ENCODE data around the gene NPAS3.

The NPAS3 gene

DNA sequence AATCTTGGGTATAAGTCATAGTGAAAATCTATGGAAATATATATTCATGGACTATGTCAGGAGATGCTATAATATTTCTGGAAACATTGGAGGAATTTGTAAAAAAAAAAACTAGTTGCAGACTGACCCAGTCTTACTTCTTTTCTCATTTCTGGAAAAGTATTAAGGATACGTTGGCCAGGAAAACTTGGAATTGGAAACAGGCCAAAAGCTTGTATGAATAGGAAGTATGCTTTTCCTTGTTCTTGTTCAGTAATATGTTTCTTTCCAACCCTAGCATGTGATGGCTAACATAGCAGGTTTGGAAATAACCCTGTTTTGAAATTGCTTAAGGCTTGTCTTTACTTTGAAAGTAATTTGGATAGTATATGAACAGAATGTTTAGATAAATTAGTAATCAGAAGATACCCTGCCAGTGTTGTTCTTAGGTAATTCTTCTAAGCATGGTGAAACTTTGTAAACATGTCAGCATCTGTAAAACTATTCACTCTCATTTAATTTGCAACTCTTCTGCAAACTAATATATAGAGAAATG, 316.2 kb downstream of the NPAS3 start:
- DNase-seq (ENCODE audit: low read depth in 2 of 2) = no peak

DNA sequence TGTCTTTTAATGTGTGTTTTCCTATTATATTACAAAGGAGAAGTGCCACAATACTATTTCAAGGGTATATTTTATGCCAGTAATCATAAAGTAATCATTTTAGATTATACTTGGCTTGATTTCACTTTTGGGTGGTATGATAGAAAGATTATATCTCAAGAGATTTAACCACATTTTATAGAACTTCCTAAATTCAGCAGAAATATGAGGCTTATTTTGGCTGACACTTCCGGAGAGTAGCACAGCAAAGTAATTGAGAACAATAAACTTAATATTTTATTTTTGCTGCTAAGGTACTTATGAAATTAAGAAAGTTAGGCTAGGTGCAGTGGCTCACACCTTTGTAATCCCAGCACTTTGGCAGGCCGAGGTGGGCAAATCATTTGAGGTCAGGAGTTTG, 319.1 kb downstream of the NPAS3 start:
- DNase-seq (ENCODE audit: low read depth in 2 of 2) = no peak

DNA sequence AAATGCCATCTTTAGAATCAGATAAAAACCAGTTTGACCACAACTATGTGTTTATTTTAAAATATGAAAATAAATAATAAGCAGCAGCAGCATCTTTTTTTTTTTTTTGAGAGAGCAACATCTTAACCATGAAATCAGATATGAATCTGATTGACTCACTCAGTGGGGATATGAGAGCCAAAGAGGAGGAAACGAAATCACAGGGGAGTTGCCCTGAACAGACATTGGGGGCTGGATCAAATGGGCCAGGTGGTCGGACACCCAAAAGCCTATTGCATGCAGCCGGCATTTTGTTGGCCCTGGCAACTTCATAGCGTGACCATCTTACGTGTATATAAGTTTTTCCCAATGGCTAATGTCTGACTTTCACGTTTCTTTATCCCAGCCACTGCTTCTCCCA, 321.1 kb downstream of the NPAS3 start:
- DNase-seq (ENCODE audit: low read depth in 2 of 2) = no peak

DNA sequence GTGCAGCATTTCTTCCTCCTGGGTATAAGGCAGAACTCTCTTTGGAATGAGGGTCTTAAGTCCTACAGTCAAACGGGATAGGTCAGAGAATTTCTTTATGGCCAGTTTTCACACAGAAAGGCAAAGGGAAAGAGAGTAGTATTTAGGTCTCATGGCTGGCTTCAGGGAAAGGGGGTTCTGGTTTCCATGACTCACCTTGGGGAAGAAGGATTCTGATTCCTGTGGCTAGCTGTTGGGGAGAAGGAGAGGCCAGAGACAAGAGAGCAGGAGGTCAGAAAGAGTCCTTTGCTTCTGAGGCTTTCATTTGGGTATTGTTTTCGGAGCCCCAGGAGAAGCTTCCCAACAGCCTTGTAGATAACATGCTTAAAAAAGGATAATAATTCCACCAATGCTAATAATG, 332.5 kb downstream of the NPAS3 start:
- no peak for DNase-seq (ENCODE audit: low read depth in 2 of 2)

DNA sequence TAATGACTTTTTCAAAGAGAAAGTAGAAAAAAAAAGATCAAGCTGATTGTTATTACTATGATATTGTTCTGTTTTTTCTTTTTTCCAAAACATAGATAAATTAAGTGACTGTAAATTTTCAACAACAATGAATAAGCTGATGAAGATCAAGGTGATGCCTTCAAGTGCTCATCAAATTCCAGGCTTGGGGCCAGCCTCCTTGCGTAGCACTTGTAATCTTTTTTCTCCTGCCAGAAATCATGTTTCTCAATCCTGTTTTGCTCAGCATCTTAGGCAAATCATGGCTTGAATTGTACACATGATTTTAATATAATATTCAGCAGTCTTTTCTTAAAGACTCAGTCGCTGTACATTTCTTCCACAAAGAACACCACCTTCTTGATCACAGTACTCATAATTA, 333.2 kb downstream of the NPAS3 start:
- no peak for DNase-seq (ENCODE audit: low read depth in 2 of 2)

DNA sequence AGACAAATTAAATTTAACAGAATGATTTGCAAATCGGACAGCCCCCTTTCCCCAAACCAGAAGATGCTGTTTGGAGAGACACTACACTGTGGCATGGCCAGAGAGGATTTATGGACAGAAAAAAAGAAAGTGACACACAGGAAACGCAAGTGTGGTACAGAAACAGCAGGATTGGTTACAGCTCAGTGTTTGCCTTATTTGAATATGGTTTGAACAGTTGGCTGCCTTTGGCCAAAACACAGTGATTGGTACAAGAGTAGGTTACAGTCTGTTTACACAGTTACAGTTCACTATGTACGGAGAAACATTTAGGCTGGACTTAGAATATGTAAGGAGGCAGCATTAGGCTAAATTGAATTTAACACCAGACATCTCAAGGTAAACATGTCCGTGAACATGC, 335.3 kb downstream of the NPAS3 start:
- DNase-seq (ENCODE audit: low read depth in 2 of 2) = no peak

DNA sequence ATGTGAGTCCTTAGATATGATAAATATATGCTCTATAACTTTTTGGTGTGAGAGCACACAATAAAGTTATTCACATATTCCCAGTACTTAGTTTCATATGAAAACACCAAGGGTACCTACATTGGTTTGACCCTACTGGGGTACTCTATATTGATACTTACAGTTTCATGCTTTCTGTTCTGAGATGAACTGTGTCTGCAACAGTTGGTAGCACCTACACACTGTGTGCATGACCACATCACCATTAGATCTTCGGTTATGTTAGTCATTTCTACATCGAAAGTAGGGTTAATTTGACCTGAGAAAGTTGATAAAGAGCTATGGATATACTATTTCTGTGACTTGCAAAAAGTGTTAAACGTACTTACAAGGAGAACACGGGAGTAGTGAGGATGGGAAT, 337.2 kb downstream of the NPAS3 start:
- no peak for DNase-seq (ENCODE audit: low read depth in 2 of 2)

DNA sequence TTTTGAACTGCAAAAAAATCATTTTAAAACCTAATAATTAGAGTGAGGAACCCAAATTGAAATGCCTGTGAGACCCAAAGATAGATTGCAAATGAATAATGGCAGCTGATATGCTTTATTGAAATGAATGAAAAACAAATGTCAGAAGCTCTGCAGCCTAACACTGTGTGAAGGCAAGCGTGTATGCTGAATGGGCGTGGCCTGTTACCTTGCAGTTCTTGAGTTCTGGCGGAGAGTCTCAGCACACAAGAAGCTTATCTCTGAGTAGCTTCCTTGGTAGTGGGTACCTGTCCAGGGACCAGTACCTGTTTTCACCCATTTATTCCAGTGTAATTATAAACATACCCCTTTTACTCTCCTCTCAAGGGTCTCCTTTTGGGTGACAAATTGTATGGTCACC, 341.2 kb downstream of the NPAS3 start:
- DNase-seq (ENCODE audit: low read depth in 2 of 2) = no peak

DNA sequence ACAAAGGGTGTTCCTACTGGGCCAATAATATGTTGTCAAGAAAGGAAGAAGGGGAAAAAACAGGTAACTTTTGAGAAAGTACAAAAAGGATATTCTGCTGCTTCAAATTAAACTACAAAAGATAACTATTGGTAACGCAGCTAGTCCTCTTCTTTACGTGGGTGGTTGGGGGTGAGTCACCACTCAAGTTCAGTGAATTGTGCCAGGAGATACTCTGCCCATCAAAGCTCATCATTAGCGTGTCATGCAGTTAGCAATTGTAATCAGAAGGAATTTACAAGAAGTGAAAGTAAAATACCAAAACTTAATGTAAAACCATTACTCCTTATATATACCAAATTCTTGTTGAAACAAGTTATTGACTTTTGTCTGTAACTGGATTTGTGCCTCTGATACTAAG, 342.0 kb downstream of the NPAS3 start:
- DNase-seq (ENCODE audit: low read depth in 2 of 2) = no peak

DNA sequence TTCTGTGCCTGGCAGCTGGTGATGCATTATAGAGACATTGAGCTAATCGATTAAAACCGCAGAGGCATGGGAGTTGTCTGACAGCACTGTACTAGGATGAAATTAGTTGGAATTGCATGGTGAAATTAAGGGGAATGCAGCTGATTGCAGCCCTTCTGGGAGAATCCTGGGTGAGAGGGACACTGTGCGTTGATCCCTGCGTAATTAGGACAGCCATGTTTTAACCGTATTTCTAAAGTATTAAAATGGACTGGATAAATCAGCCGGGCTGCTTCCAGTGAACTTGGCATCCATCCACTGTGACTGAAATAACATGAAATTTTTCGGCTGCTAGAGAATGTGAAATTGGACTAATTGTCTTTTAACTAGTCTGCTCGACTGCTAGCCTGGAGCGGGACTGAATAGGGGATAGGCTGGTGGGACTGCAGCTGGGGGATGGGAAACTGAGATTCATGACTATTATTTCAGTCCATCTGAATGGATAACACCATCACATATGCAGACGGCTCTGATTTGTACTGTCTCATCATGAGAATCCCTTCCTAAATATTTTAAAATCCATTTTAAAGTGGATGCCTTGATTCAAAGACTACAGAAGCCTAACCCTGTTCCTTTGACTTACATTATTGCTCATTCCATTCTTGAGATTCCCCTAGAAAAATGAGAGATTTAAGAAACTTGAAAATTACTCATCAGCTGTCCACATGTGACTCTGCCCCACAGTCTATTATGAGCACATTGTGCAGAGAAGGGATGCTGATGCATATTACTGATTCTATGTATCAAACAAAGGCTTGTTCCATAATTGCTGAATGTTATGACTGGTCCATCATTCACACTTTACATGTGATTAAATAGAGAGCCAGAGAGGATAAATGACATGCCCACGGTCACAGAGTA, 343.9 kb downstream of the NPAS3 start:
- DNase-seq (ENCODE audit: low read depth in 2 of 2) = no peak

DNA sequence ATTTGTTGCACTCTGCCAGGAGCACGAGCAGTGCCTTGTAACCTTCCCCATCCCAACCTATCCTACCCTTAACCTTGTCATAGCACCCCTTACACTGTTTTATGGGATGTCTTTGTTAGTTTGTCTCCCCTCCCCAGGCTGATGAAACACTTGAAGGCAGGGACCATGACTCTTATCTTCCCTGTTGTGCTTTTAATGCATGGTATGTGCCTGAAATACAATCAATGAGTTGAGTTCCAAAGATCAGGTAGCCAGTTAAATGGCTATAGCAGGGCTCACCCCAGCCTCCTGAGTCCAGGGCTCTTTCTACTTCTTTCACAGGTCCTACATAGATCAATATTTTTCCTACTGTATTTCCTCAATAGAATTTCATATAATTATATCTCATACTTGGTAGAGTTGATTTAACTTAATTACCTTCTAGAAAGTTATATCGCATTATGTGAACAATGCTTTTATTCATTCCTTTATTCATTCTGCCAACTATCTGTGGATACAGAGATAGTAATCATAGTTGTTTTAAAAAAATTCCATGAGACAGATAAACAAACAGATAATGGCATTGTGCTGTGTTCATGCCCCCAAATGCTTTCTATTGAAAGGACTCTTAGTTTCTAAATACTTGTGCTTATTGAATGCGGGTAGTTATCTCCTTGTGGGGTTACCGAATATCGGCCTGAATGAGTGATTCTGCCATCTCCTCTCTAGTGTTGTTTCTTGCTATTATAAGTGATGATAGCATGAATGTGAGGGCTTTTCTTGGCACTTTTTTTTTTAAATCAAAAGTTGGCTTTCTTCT, 347.4 kb downstream of the NPAS3 start:
- no peak for DNase-seq (ENCODE audit: low read depth in 2 of 2)

DNA sequence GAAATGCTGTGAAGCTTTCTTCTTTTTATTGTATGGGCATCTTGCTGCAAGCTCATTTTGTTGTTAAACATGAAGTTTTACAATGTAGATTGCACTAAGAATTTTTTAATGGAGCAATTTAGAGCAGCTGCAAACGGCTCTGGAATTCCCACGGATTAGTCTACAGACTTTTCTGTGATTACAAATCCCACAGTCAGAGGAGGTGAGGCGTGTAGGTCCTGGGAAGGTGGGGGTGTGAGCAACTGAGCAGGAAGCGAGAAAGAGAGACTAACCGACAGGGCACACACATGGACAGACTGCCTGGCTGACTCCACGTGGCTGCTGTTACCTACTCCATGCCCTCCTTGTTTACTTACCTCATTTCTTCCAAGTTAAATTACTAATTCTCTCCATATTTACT, 348.5 kb downstream of the NPAS3 start:
- no peak for DNase-seq (ENCODE audit: low read depth in 2 of 2)

DNA sequence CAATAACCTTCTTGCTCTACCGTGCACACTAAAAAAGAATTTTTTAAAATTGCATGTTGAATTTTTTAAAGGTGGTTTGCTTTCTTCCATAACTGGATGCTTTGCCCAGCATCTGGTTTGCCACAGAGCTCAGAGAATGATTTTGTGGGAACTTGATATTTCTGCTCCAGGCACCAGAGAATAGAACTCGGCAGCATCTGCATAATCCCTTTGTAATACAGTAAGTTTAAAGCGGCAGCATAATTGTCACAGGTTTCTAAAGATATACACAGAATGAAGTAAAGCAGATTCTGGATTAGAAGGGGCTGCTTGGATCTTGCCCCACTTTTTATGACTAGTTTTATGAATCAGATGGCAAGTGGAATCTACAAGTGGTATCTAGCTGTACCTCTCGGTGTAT, 352.0 kb downstream of the NPAS3 start:
- no peak for DNase-seq (ENCODE audit: low read depth in 2 of 2)

DNA sequence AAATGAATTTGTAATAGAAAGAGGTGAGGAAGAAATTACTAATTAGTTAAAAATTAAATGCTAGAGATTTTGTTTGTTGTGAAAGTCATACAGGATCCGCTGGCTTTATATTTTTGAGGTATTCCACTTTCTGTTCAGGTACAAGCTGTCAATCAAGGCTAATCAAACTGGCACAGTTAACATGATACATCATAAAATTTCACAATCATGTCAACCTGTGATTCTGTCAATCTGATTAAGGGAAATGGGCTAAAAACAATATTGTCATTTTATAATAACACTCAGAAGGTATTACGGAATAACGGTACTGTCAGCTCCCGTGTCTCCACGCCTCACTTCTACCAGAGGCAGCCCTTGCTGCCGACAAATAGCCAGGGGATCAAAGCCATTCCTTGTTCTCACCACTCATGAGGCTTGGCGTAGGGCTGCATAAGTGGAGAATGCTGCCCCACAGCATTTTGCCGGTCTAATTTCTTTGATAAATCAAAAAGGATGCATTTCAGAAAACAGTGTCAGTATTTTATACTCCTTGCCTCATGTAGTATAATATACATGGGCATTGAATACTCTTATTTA, 352.9 kb downstream of the NPAS3 start:
- no peak for DNase-seq (ENCODE audit: low read depth in 2 of 2)

DNA sequence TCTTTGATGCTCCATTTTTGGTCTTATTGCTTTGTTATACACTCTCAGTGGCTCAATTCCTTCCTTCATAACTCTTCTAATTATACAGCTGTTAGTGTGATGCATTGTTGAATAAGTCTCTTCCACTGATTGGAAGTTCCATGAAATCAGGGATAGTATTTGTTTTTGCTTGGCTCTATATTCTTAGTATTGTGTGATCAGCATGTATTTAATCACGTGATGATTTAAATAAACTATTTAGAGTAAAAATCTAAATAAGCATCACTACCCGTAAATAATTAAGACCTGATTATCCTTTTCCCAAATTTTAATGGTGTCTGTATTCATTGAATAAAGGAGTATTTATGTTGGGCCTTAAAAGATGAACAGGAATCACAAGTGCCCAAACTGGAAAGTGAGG, 355.7 kb downstream of the NPAS3 start:
- no peak for DNase-seq (ENCODE audit: low read depth in 2 of 2)

DNA sequence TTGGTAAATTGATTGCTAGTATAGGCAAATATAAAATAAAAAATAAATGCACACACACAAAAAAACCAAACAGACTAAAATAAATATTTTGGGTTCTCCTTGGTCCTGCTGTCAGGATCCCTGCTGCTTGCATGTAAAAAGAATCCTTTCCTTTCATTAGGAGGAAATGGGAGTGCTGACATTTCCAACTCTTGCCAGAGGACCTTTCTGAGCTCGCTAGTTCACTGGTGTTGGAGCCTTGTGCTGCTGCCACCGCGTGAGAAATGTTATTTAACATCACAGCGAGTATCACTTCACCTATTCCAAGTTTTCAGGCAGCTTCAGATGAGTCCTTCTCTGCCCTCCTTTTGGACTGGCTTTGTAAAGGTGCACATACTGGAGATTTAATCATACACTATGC, 358.9 kb downstream of the NPAS3 start:
- no peak for DNase-seq (ENCODE audit: low read depth in 2 of 2)

DNA sequence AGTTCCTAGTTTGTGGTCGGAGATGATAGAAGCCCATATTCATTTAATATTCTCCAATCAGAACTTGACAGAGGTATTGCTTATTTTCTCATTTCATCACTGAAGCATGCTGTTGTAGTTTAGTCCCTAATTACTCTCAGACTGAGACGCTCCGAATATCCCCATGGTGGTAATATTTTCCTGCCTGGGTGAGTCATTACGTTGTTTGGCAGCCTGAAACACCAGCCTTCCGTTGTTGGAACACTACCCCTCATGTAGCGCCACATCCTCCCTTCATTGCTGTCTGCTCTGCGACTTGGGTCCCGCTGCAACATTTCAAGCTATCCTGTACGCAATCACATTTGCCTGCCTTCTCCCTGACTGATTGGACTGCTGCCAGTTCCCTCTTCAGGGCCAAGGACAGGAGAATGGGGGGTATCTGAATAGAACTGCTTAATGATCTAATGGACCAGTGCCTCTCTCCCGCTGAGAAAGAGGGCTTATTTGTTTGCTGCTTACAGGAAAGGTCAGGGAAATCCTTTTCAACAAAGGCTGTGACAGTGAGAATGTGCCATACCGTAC, 369.1 kb downstream of the NPAS3 start:
- DNase-seq (ENCODE audit: low read depth in 2 of 2) = no peak

DNA sequence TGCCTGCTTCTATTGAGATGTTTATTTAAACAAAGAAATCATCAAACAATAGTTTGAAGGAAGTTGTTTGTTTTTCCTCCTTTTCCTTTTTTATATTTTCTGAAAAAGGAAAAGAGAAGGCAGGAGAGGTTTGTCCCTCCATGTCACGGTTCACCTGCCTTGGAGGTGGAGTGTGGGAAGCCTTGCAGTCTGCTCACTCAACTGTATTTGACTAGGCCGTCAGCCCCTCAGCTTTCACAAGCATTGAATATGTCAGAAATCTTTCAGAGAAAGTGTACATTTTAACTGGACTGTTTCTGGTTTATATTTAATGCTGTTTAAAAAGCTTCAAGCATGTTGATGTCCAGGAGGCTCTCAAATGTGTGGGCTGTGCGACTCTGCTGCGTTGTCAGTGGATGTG, 370.4 kb downstream of the NPAS3 start:
- DNase-seq (ENCODE audit: low read depth in 2 of 2) = no peak

DNA sequence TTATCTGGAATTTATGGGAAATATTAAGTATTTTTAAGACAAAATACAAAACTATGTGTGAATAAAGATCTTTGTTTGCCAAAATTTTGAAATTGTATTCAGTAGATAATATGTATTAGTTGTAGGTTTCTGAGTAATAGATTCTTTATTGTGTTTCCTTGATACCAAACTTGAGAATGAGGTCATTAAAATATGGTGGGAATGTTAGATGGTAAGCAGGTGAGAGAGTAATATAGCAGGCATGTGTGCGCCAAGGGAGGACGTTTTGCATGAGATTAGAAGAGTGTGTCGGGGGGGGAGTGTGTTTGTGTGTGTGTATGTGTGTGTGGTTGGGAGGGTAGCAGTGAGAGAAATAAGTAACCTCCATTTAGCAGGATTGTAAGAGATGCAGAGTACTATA, 376.5 kb downstream of the NPAS3 start:
- no peak for DNase-seq (ENCODE audit: low read depth in 2 of 2)

DNA sequence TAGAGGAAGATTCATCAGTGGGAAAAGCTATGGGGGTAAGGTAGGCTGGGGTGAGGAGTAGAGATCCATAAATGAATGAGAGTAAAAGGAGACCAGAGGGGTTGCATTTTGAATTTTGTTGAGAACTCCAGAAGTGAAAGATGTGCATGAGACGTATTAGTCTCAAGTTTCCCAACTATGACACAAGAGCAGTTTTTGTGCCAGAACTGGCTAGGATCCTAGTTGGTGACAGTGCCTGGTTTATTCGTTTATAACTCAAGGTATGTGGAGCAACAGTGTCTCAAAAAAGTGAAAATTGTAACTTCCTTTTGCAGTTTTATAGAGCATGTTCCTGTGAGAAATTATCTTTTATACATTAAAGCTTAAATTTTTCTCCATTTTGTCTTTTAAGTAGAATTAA, 377.0 kb downstream of the NPAS3 start:
- no peak for DNase-seq (ENCODE audit: low read depth in 2 of 2)

DNA sequence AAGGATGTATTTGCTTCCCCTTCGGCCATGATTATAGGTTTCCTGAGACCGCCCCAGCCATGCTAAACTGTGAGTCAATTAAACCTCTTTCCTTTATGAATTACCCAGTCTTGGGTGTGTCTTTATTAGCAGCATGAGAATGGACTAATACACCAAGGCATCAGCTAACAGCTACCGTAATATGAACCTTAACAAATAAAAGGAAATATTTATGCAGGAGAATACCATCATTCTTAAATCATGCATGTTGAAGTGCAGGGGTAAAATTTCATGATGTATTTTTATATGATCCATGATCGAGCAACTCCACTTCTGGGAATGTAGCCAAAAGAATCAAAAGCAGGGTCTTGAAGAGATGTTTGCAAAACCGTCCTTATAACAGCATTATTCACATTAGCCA, 379.0 kb downstream of the NPAS3 start:
- no peak for DNase-seq (ENCODE audit: low read depth in 2 of 2)

DNA sequence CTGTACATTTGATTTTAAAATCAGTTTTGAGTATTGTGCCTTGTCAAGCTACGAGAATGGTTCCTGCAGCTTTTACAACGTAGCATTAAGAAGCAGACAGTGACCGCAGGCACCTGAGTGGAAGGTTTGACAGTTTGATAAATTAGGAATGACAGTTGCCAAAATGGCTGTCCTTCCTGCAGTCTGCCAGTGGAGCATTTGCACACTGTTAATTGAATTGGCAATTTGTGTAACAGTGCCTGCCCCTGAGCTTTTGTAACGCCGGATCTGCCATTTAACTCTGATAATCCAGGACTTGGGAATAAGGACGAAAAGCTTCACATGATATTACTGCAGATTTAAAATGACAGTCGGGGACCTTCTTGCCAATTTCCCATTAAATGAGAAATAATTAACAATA, 385.3 kb downstream of the NPAS3 start:
- no peak for DNase-seq (ENCODE audit: low read depth in 2 of 2)

Measured in stimulated activated CD8-positive, alpha-beta memory T cell treated with anti-CD3 and anti-CD28 coated beads, Interleukin-7, amount 100 ng/mL, for 1 hour (primary cell).